ENCODE results near the gene IL18.

- no peak for TF ChIP-seq POLR2A (IDR thresholded peaks at IDR 0.05)
- no peak for TF ChIP-seq CTCF (IDR thresholded peaks at IDR 0.05)
Measured at GRCh38 chr11:112132737-112133136, 31.2 kb downstream of the IL18 start.
